Endodermal cell (in vitro differentiated cells): Measurements from ENCODE around the gene AHRR. TPM values are rescaled to one million over a fixed set of nuclear protein-coding genes. Genes with fewer than 3 reads are reported as not detected.

Experiments used
- DNase-seq: peaks from one replicate; pipeline ENCODE4 v3.0.0-alpha.2; 2017
- H3K27ac ChIP-seq: 2 replicates; pipeline ENCODE4 v1.5.1; 2013; ENCODE audit warnings: mild to moderate bottlenecking, low read depth, low read length, moderate library complexity
- H3K27me3 ChIP-seq: 2 replicates; pipeline ENCODE4 v1.6.1; 2013; ENCODE audit warnings: mild to moderate bottlenecking, low read length, moderate library complexity; ENCODE audit not compliant: insufficient read depth, control insufficient read depth, poor library complexity, severe bottlenecking
- H3K36me3 ChIP-seq: 2 replicates; pipeline ENCODE4 v1.7.0; 2013; ENCODE audit warnings: mild to moderate bottlenecking, low read length, moderate library complexity; ENCODE audit not compliant: control insufficient read depth, insufficient read depth
- H3K4me1 ChIP-seq: one replicate; pipeline ENCODE4 v1.7.0; 2013; ENCODE audit warnings: low read length; ENCODE audit not compliant: control insufficient read depth, insufficient read depth
- H3K4me3 ChIP-seq: 2 replicates; pipeline ENCODE4 v1.5.1; 2013; ENCODE audit warnings: mild to moderate bottlenecking, low read length, moderate library complexity
- H3K9ac ChIP-seq: 2 replicates; pipeline ENCODE4 v1.6.1; 2013; ENCODE audit warnings: mild to moderate bottlenecking, low read length, moderate library complexity; ENCODE audit not compliant: poor library complexity, severe bottlenecking; ENCODE audit errors: extremely low read depth
- H3K9me3 ChIP-seq: 2 replicates; pipeline ENCODE4 v1.6.1; 2013; ENCODE audit warnings: mild to moderate bottlenecking, low read length, moderate library complexity; ENCODE audit not compliant: control insufficient read depth
- H3K27ac Mint-ChIP-seq: 2 replicates; pipeline ENCODE4 v1.8.0; 2020; ENCODE audit warnings: mixed read lengths
- H3K27me3 Mint-ChIP-seq: 2 replicates; pipeline ENCODE4 v1.8.0; 2021; ENCODE audit warnings: mild to moderate bottlenecking, mixed read lengths; ENCODE audit not compliant: insufficient read depth
- H3K36me3 Mint-ChIP-seq: 2 replicates; pipeline ENCODE4 v1.8.0; 2020; ENCODE audit warnings: low read depth, mixed read lengths
- H3K4me1 Mint-ChIP-seq: 2 replicates; pipeline ENCODE4 v1.8.0; 2020; ENCODE audit warnings: mixed read lengths
- H3K4me3 Mint-ChIP-seq: 2 replicates; pipeline ENCODE4 v1.8.0; 2020; ENCODE audit warnings: mild to moderate bottlenecking, moderate library complexity, mixed read lengths
- H3K9me3 Mint-ChIP-seq: 2 replicates; pipeline ENCODE4 v1.8.0; 2020; ENCODE audit warnings: mild to moderate bottlenecking, mixed read lengths
- WGBS, 2 experiments: methylation state at CpG; one replicate each; pipeline versions ENCODE4 v1.1.5 to v1.1.7; 2013; ENCODE audit warnings: missing lambda C conversion rate in 2 of 2, mixed read lengths in 1 of 2; ENCODE audit not compliant: insufficient coverage in 1 of 2, insufficient read length in 1 of 2; 5-methylcytosine and 5-hydroxymethylcytosine counted together
- total RNA-seq, 2 donors: library from RNA; stranded (reverse); fragmentation: NEBNext Ultra II Directional in 1 of 2; extraction: Animal tissue kit (Norgen Biotek cat#: 25700) in 1 of 2; gene quantifications; 2 replicates in 1 of 2; 3 replicates in 1 of 2; pipeline ENCODE4 v1.2.1, GENCODE V29; 2021
- TF ChIP-seq, protein P1 (sequence below): fragments of 200-600 bp; sonication (generic); conservative IDR thresholded peaks from 2 replicates; pipeline ENCODE4 v1.5.0; 2021; ENCODE audit warnings: antibody characterized with exemption, mild to moderate bottlenecking

The AHRR gene
- total RNA-seq, 2 donors from 2014 or later: 1.4 to 2.0 TPM

- Mint-ChIP-seq H3K36me3 (peaks cover 3% of the 10 kb centered on the region), H3K9me3 (no peaks in the 10 kb centered on the region), H3K27me3 (peaks cover 65% of the 10 kb centered on the region), H3K4me1 (no peaks in the 10 kb centered on the region), H3K4me3 (peak overlapping the region; percentile 51), H3K27ac (no peak overlapping the region)
- peak; percentile 73 for DNase-seq
- WGBS, 2 experiments: 5 to 8% methylated on average over 38 to 65 of the region's 65 CpGs
- TF ChIP-seq, protein P1, sequence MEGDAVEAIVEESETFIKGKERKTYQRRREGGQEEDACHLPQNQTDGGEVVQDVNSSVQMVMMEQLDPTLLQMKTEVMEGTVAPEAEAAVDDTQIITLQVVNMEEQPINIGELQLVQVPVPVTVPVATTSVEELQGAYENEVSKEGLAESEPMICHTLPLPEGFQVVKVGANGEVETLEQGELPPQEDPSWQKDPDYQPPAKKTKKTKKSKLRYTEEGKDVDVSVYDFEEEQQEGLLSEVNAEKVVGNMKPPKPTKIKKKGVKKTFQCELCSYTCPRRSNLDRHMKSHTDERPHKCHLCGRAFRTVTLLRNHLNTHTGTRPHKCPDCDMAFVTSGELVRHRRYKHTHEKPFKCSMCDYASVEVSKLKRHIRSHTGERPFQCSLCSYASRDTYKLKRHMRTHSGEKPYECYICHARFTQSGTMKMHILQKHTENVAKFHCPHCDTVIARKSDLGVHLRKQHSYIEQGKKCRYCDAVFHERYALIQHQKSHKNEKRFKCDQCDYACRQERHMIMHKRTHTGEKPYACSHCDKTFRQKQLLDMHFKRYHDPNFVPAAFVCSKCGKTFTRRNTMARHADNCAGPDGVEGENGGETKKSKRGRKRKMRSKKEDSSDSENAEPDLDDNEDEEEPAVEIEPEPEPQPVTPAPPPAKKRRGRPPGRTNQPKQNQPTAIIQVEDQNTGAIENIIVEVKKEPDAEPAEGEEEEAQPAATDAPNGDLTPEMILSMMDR: no peak
- Histone ChIP-seq H3K9ac (no peak overlapping the region), H3K4me1 (no peaks in the 10 kb centered on the region), H3K9me3 (no peaks in the 10 kb centered on the region), H3K27me3 (peaks cover 56% of the 10 kb centered on the region), H3K27ac (no peak overlapping the region), H3K4me3 (peak overlapping the region; percentile 77), H3K36me3 (no peaks in the 10 kb centered on the region)
Measured at GRCh38 chr5:320524-321229, 837 bp upstream of the AHRR start.

DNA sequence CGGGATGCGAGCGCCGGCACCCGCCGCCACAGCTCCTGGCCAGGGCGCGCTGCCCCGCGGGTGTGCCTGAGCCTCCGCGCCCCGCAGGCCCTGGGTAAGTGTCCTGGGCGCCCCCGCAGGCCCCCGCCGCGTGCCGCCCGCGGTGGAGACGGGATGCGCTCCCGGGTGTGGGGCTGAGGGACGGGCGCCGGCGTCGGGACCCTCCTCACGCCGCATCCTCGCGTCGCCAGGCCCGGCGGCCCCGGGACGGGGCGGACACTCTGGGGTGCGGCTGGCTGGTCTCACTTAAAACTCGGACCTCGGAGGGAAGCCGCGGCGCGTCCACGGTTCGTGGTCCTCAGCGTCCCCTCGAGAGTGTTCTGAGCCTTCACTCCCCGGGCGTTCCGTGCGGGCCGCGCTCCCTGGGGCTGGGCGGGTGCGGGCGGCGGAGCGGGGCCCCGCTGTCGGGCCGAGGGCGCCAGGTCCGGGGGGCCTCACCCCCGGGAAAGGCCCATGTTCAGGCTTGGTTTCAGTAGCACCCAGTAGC, 275 bp downstream of the AHRR start:
- no peak overlapping the region for H3K4me3 ChIP-seq
- peaks cover 56% of the 10 kb centered on the region for H3K27me3 ChIP-seq
- WGBS, 2 experiments: 11 to 24% methylated on average over 30 to 67 of the region's 67 CpGs
- H3K9me3 ChIP-seq: no peaks in the 10 kb centered on the region
- H3K4me3 Mint-ChIP-seq: peak overlapping the region; percentile 51
- TF ChIP-seq, protein P1: no peak
- no peaks in the 10 kb centered on the region for H3K36me3 Mint-ChIP-seq
- DNase-seq: no peak
- no peaks in the 10 kb centered on the region for H3K9me3 Mint-ChIP-seq
- no peak overlapping the region for H3K27ac ChIP-seq
- H3K36me3 ChIP-seq: no peaks in the 10 kb centered on the region
- H3K9ac ChIP-seq: no peak overlapping the region
- no peak overlapping the region for H3K27ac Mint-ChIP-seq
- H3K4me1 ChIP-seq: no peaks in the 10 kb centered on the region
- H3K27me3 Mint-ChIP-seq: peaks cover 73% of the 10 kb centered on the region
- no peaks in the 10 kb centered on the region for H3K4me1 Mint-ChIP-seq

DNA sequence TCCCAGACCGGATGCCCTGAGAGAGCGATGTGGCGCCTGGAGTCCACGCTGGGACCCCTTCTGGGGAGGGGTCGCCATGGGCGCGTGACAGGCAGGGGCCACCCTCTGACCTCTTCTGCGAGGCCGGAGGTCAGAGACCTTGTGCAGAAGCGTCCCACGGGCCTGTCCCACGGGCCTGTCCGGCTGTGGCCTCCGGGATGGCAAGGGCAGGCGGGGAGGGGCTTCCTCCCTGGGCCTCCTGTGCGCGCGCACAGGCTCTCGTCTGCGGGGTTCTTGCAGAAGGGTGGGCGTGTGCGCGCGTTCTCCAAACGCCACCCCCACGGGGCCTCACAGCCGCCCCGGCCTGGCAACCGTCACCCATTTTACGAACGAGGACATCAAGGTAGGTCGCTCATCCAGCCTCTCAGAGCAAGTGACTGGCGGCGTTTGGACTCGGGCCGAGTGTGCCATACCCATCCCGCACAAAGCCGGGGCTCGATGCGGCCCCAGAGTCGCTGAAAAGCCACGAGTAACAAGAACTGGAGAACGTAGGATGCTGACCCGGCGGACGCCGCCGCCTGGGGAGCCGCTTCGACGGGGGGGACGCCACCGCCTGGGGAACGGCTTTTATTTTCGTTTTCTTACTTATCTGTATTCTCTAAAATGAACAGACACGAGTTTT, 897 bp downstream of the AHRR start:
- Histone ChIP-seq H3K27me3 (peaks cover 56% of the 10 kb centered on the region), H3K9ac (no peak overlapping the region), H3K4me3 (no peak overlapping the region), H3K4me1 (no peaks in the 10 kb centered on the region), H3K27ac (no peak overlapping the region), H3K9me3 (no peaks in the 10 kb centered on the region), H3K36me3 (no peaks in the 10 kb centered on the region)
- Mint-ChIP-seq H3K27me3 (peaks cover 77% of the 10 kb centered on the region), H3K4me3 (peak overlapping the region; percentile 11), H3K4me1 (no peaks in the 10 kb centered on the region), H3K27ac (no peak overlapping the region), H3K36me3 (no peaks in the 10 kb centered on the region), H3K9me3 (no peaks in the 10 kb centered on the region)
- DNase-seq: peak; percentile 65
- TF ChIP-seq, protein P1: no peak
- 85% methylated on average over 28 to 56 of the region's 56 CpGs for WGBS, 2 experiments
